Activated naive CD4-positive, alpha-beta T cell treated with anti-CD3 and anti-CD28 coated beads, Interleukin-2, amount 10 ng/mL, durations not matched to agents 7 days and 5 days (primary cell): ENCODE measurements around the gene DDX19B.
A peak's percentile ranks its signal among the peaks of the same experiment; 100 is the strongest.
"Not testable (repeated sequence)": the region's sequence is repeated elsewhere in the genome, so short reads cannot be mapped to it uniquely, and the experiment has no call there.

Source experiments
- CTCF ChIA-PET: fragments of 350-600 bp; sonication (Branson Sonifier 250); formaldehyde crosslinking; loops from one replicate; lab custom pipeline; 2021; ENCODE audit warnings: antibody characterized with exemption; lab: Charles Lee
- DNase-seq: peaks from one replicate; pipeline ENCODE4 v3.0.0-alpha.2; 2020
- H3K27ac Mint-ChIP-seq: one replicate; pipeline ENCODE4 v1.8.0; 2021; ENCODE audit warnings: mild to moderate bottlenecking, moderate library complexity, mixed read lengths
- H3K27me3 Mint-ChIP-seq: one replicate; pipeline ENCODE4 v1.8.0; 2021; ENCODE audit warnings: mild to moderate bottlenecking, mixed read lengths
- H3K36me3 Mint-ChIP-seq: one replicate; pipeline ENCODE4 v1.8.0; 2021; ENCODE audit warnings: mixed read lengths
- H3K4me1 Mint-ChIP-seq: one replicate; pipeline ENCODE4 v1.8.0; 2021; ENCODE audit warnings: mixed read lengths
- H3K4me3 Mint-ChIP-seq: one replicate; pipeline ENCODE4 v1.8.0; 2021; ENCODE audit warnings: mild to moderate bottlenecking, moderate library complexity, mixed read lengths
- H3K9me3 Mint-ChIP-seq: one replicate; pipeline ENCODE4 v1.8.0; 2021; ENCODE audit warnings: mixed read lengths

Gene DDX19B

GRCh38 chr16:70258946-70259345 lies 40.0 kb upstream of the DDX19B start:
- no peaks in the 10 kb centered on the region for H3K9me3 Mint-ChIP-seq
- DNase-seq: no peak
- H3K27ac Mint-ChIP-seq: no peak overlapping the region
- CTCF ChIA-PET: interaction anchor here (2.7 kb wide), 1 partner anchor 9 kb away, joined by 15 read pairs; no protein-coding TSS in a partner anchor
- peaks cover 41% of the 10 kb centered on the region for H3K36me3 Mint-ChIP-seq
- H3K27me3 Mint-ChIP-seq: no peaks in the 10 kb centered on the region
- no peak overlapping the region for H3K4me3 Mint-ChIP-seq
- H3K4me1 Mint-ChIP-seq: no peaks in the 10 kb centered on the region

GRCh38 chr16:70259903-70260302 lies 39.1 kb upstream of the DDX19B start:
- CTCF ChIA-PET: interaction anchor here (0.6 to 2.7 kb wide), 3 partner anchors 8 to 839 kb away, joined by 3 to 15 read pairs (median 3); no protein-coding TSS in a partner anchor
- H3K27ac Mint-ChIP-seq, DNase-seq, H3K27me3 Mint-ChIP-seq, H3K9me3 Mint-ChIP-seq, H3K4me1 Mint-ChIP-seq, H3K4me3 Mint-ChIP-seq: not testable (repeated sequence)
- peaks cover 41% of the 10 kb centered on the region for H3K36me3 Mint-ChIP-seq

- Mint-ChIP-seq H3K4me3 (no peak overlapping the region), H3K27me3 (no peaks in the 10 kb centered on the region), H3K27ac (no peak overlapping the region), H3K36me3 (peaks cover 49% of the 10 kb centered on the region), H3K4me1 (no peaks in the 10 kb centered on the region), H3K9me3 (no peaks in the 10 kb centered on the region)
- CTCF ChIA-PET: interaction anchor here (0.7 to 2.8 kb wide), 15 partner anchors 9 to 470 kb away, joined by 3 to 15 read pairs (median 4); partner anchors contain the start of genes AARS1 and EXOSC6
- DNase-seq: peak; percentile 49
Measured at GRCh38 chr16:70267516-70267915, 31.5 kb upstream of the DDX19B start.

GRCh38 chr16:70267922-70268321 lies 31.1 kb upstream of the DDX19B start:
- not testable (repeated sequence) for H3K27me3 Mint-ChIP-seq, DNase-seq, H3K4me3 Mint-ChIP-seq, H3K4me1 Mint-ChIP-seq, H3K27ac Mint-ChIP-seq, H3K9me3 Mint-ChIP-seq
- CTCF ChIA-PET: interaction anchor here (0.7 to 2.8 kb wide), 13 partner anchors 9 to 471 kb away, joined by 3 to 15 read pairs (median 5); partner anchors contain the start of genes AARS1 and EXOSC6
- H3K36me3 Mint-ChIP-seq: peaks cover 51% of the 10 kb centered on the region

GRCh38 chr16:70269471-70269870 lies 29.5 kb upstream of the DDX19B start:
- peaks cover 52% of the 10 kb centered on the region for H3K36me3 Mint-ChIP-seq

GRCh38 chr16:70270176-70270575 lies 28.8 kb upstream of the DDX19B start:
- H3K27me3 Mint-ChIP-seq: no peaks in the 10 kb centered on the region
- CTCF ChIA-PET: interaction anchor here (2.0 kb wide), 1 partner anchor 19 kb away, joined by 8 read pairs; the partner anchor contains the start of gene EXOSC6
- no peak overlapping the region for H3K4me3 Mint-ChIP-seq
- H3K36me3 Mint-ChIP-seq: peaks cover 48% of the 10 kb centered on the region
- no peak for DNase-seq
- H3K9me3 Mint-ChIP-seq: no peaks in the 10 kb centered on the region
- no peak overlapping the region for H3K27ac Mint-ChIP-seq
- no peaks in the 10 kb centered on the region for H3K4me1 Mint-ChIP-seq

More at GRCh38 chr16:70269471-70269870, 29.5 kb upstream of the DDX19B start:
- H3K27ac Mint-ChIP-seq: no peak overlapping the region
- DNase-seq: no peak
- no peak overlapping the region for H3K4me3 Mint-ChIP-seq
- H3K9me3 Mint-ChIP-seq: no peaks in the 10 kb centered on the region
- CTCF ChIA-PET: no interaction called here
- H3K4me1 Mint-ChIP-seq: no peaks in the 10 kb centered on the region
- no peaks in the 10 kb centered on the region for H3K27me3 Mint-ChIP-seq

- no peaks in the 10 kb centered on the region for H3K9me3 Mint-ChIP-seq
- no peaks in the 10 kb centered on the region for H3K27me3 Mint-ChIP-seq
- no peak for DNase-seq
- H3K27ac Mint-ChIP-seq: no peak overlapping the region
- H3K4me1 Mint-ChIP-seq: no peaks in the 10 kb centered on the region
- H3K36me3 Mint-ChIP-seq: peaks cover 48% of the 10 kb centered on the region
- CTCF ChIA-PET: interaction anchor here (2.0 kb wide), 1 partner anchor 20 kb away, joined by 8 read pairs; the partner anchor contains the start of gene EXOSC6
- no peak overlapping the region for H3K4me3 Mint-ChIP-seq
Measured at GRCh38 chr16:70271696-70272095, 27.3 kb upstream of the DDX19B start.

GRCh38 chr16:70276392-70276791 lies 22.6 kb upstream of the DDX19B start:
- no peak overlapping the region for H3K4me3 Mint-ChIP-seq
- no peak for DNase-seq
- peaks cover 2% of the 10 kb centered on the region for H3K4me1 Mint-ChIP-seq
- H3K9me3 Mint-ChIP-seq: no peaks in the 10 kb centered on the region
- no peaks in the 10 kb centered on the region for H3K27me3 Mint-ChIP-seq
- H3K36me3 Mint-ChIP-seq: peaks cover 49% of the 10 kb centered on the region
- CTCF ChIA-PET: no interaction called here
- no peak overlapping the region for H3K27ac Mint-ChIP-seq

- DNase-seq, H3K27me3 Mint-ChIP-seq, H3K9me3 Mint-ChIP-seq: not testable (repeated sequence)
- Mint-ChIP-seq H3K27ac (peak overlapping the region; percentile 99), H3K36me3 (peaks cover 26% of the 10 kb centered on the region), H3K4me3 (peak overlapping the region; percentile 97), H3K4me1 (peaks cover 60% of the 10 kb centered on the region)
- CTCF ChIA-PET: interaction anchor here (1.0 to 2.0 kb wide), 2 partner anchors 20 to 37 kb away, joined by 3 to 10 read pairs; no protein-coding TSS in a partner anchor
Measured at GRCh38 chr16:70287304-70287971, 11.5 kb upstream of the DDX19B start.

- Mint-ChIP-seq H3K27me3 (no peaks in the 10 kb centered on the region), H3K4me1 (peaks cover 40% of the 10 kb centered on the region), H3K36me3 (peaks cover 11% of the 10 kb centered on the region), H3K27ac (peak within 1 kb of the TSS; percentile 99), H3K4me3 (peak within 1 kb of the TSS; percentile 97), H3K9me3 (no peaks in the 10 kb centered on the region)
- DNase-seq: peak; percentile 97
- CTCF ChIA-PET: interaction anchor here (1.0 to 2.0 kb wide), 3 partner anchors 10 to 22 kb away, joined by 3 to 10 read pairs (median 8); partner anchors contain the start of gene DDX19B
Measured at GRCh38 chr16:70289229-70290094, 9.5 kb upstream of the DDX19B start, which contains the start of gene AARS1. Gene AARS1, minus strand, starts transcription at chr16:70289506. Its CDS starts 6,743 bp downstream, at chr16:70282763.

- H3K4me1 Mint-ChIP-seq: peaks cover 30% of the 10 kb centered on the region
- no peaks in the 10 kb centered on the region for H3K9me3 Mint-ChIP-seq
- H3K4me3 Mint-ChIP-seq: no peak overlapping the region
- peaks cover 6% of the 10 kb centered on the region for H3K36me3 Mint-ChIP-seq
- CTCF ChIA-PET: interaction anchor here (1.4 to 1.6 kb wide), 2 partner anchors 8 to 39 kb away, joined by 5 to 8 read pairs; partner anchors contain the start of genes DDX19B and EXOSC6
- H3K27me3 Mint-ChIP-seq: no peaks in the 10 kb centered on the region
- DNase-seq: no peak
- no peak overlapping the region for H3K27ac Mint-ChIP-seq
Measured at GRCh38 chr16:70290949-70291519, 8.0 kb upstream of the DDX19B start.

GRCh38 chr16:70292148-70292547 lies 6.8 kb upstream of the DDX19B start:
- CTCF ChIA-PET: not testable (repeated sequence)
- peaks cover 27% of the 10 kb centered on the region for H3K4me1 Mint-ChIP-seq

GRCh38 chr16:70294385-70295025 lies 4.5 kb upstream of the DDX19B start:
- Mint-ChIP-seq H3K4me1 (peaks cover 22% of the 10 kb centered on the region), H3K36me3 (peaks cover 3% of the 10 kb centered on the region), H3K9me3 (no peaks in the 10 kb centered on the region), H3K27me3 (no peaks in the 10 kb centered on the region), H3K27ac (no peak overlapping the region), H3K4me3 (no peak overlapping the region)
- DNase-seq: no peak
- CTCF ChIA-PET: no interaction called here

More at GRCh38 chr16:70292148-70292547, 6.8 kb upstream of the DDX19B start:
- not testable (repeated sequence) for H3K4me3 Mint-ChIP-seq, DNase-seq, H3K9me3 Mint-ChIP-seq, H3K27me3 Mint-ChIP-seq, H3K36me3 Mint-ChIP-seq, H3K27ac Mint-ChIP-seq
